HEK293 (cell line): Measurements from ENCODE around the gene ITGAL.

Source experiments
- ATF2 ChIP-seq: fragments of 450-650 bp; formaldehyde crosslinking; IDR thresholded peaks from 2 replicates; pipeline ENCODE4 v1.5.1; 2016; ENCODE audit warnings: missing biosample characterization, missing genetic modification characterization, low read depth
- GLIS1 ChIP-seq: fragments of 450-650 bp; formaldehyde crosslinking; IDR thresholded peaks from 2 replicates; pipeline ENCODE4 v1.5.1; 2016; ENCODE audit warnings: missing biosample characterization, missing genetic modification characterization
- REPIN1 ChIP-seq: fragments of 450-650 bp; formaldehyde crosslinking; IDR thresholded peaks from 2 replicates; pipeline ENCODE4 v1.5.1; 2017; ENCODE audit warnings: missing biosample characterization, missing genetic modification characterization, low read depth
- SCRT1 ChIP-seq: fragments of 450-650 bp; formaldehyde crosslinking; IDR thresholded peaks from 2 replicates; pipeline ENCODE4 v1.5.1; 2016; ENCODE audit warnings: missing biosample characterization, missing genetic modification characterization, borderline replicate concordance
- TSHZ1 ChIP-seq: fragments of 450-650 bp; formaldehyde crosslinking; IDR thresholded peaks from 2 replicates; pipeline ENCODE4 v1.5.1; 2016; ENCODE audit warnings: missing biosample characterization, missing genetic modification characterization, borderline replicate concordance
- ZBTB1 ChIP-seq: fragments of 450-650 bp; formaldehyde crosslinking; IDR thresholded peaks from 2 replicates; pipeline ENCODE4 v1.5.1; 2016; ENCODE audit warnings: missing biosample characterization, missing genetic modification characterization
- ZBTB8A ChIP-seq: fragments of 450-650 bp; formaldehyde crosslinking; IDR thresholded peaks from 2 replicates; pipeline ENCODE4 v1.5.1; 2016; ENCODE audit warnings: missing biosample characterization, missing genetic modification characterization
- ZNF112 ChIP-seq: fragments of 450-650 bp; formaldehyde crosslinking; IDR thresholded peaks from 2 replicates; pipeline ENCODE4 v1.5.0; 2017; ENCODE audit warnings: missing biosample characterization, missing genetic modification characterization
- ZNF114 ChIP-seq: fragments of 450-650 bp; formaldehyde crosslinking; IDR thresholded peaks from 2 replicates; pipeline ENCODE4 v1.5.0; 2017; ENCODE audit warnings: missing biosample characterization, missing genetic modification characterization
- ZNF239 ChIP-seq: fragments of 450-650 bp; formaldehyde crosslinking; IDR thresholded peaks from 2 replicates; pipeline ENCODE4 v1.5.1; 2016; ENCODE audit warnings: missing biosample characterization, missing genetic modification characterization
- ZNF426 ChIP-seq: fragments of 450-650 bp; formaldehyde crosslinking; IDR thresholded peaks from 2 replicates; pipeline ENCODE4 v1.5.1; 2017; ENCODE audit warnings: missing biosample characterization, missing genetic modification characterization, mild to moderate bottlenecking, inconsistent platforms, moderate library complexity
- ZNF449 ChIP-seq: fragments of 450-650 bp; formaldehyde crosslinking; IDR thresholded peaks from 2 replicates; pipeline ENCODE4 v1.5.1; 2017; ENCODE audit warnings: missing biosample characterization, mild to moderate bottlenecking, missing genetic modification characterization, moderate library complexity
- ZNF658 ChIP-seq: fragments of 450-650 bp; formaldehyde crosslinking; IDR thresholded peaks from 2 replicates; pipeline ENCODE4; 2016; ENCODE audit warnings: missing biosample characterization, missing genetic modification characterization
- TF ChIP-seq, protein P1 (sequence below): fragments of 450-650 bp; formaldehyde crosslinking; IDR thresholded peaks from 2 replicates; pipeline ENCODE4 v1.5.1; 2016; ENCODE audit warnings: missing biosample characterization, missing genetic modification characterization

GRCh38 chr16:30515275-30515674 is 42.7 kb downstream of the ITGAL start:
- TF ChIP-seq ZNF239 (tag by site-specific recombination) (no peak), ZNF114 (tag by site-specific recombination) (no peak), TSHZ1 (tag by site-specific recombination) (no peak), ZNF658 (no peak), ATF2 (tag by site-specific recombination) (no peak), SCRT1 (no peak), GLIS1 (tag by site-specific recombination) (peak; percentile 89), ZNF426 (tag by site-specific recombination) (no peak), ZBTB8A (tag by site-specific recombination) (no peak), ZNF449 (tag by site-specific recombination) (no peak), ZNF112 (tag by site-specific recombination) (no peak), ZBTB1 (tag by site-specific recombination) (no peak), REPIN1 (tag by site-specific recombination) (no peak)
- TF ChIP-seq, protein P1, sequence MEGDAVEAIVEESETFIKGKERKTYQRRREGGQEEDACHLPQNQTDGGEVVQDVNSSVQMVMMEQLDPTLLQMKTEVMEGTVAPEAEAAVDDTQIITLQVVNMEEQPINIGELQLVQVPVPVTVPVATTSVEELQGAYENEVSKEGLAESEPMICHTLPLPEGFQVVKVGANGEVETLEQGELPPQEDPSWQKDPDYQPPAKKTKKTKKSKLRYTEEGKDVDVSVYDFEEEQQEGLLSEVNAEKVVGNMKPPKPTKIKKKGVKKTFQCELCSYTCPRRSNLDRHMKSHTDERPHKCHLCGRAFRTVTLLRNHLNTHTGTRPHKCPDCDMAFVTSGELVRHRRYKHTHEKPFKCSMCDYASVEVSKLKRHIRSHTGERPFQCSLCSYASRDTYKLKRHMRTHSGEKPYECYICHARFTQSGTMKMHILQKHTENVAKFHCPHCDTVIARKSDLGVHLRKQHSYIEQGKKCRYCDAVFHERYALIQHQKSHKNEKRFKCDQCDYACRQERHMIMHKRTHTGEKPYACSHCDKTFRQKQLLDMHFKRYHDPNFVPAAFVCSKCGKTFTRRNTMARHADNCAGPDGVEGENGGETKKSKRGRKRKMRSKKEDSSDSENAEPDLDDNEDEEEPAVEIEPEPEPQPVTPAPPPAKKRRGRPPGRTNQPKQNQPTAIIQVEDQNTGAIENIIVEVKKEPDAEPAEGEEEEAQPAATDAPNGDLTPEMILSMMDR (tag by site-specific recombination): no peak
